Tibial nerve (tissue), 4 donors: ENCODE measurements around the gene NPDC1. TPM values are rescaled to one million over a fixed set of nuclear protein-coding genes. Genes with fewer than 3 reads are reported as not detected.

Experiments
- DNase-seq, 2 donors: peaks; one replicate each; pipeline ENCODE4 v3.0.0-alpha.2; 2019; ENCODE audit warnings: low spot score in 2 of 2
- H3K27ac ChIP-seq, 4 donors: fragments of 200-600 bp; sonication (generic) in 3 of 4; one replicate each; pipeline ENCODE4 v1.5.1; 2017 to 2019; ENCODE audit warnings: mild to moderate bottlenecking in 1 of 4
- H3K27me3 ChIP-seq, 2 donors: fragments of 200-600 bp; sonication (generic) in 1 of 2; one replicate each; pipeline versions ENCODE4 v1.5.1 to v1.6.0; 2017 to 2019
- H3K36me3 ChIP-seq, 3 donors: fragments of 200-600 bp; sonication (generic); one replicate each; pipeline ENCODE4 v1.5.1; 2018 to 2019
- H3K4me1 ChIP-seq, 4 donors: fragments of 200-600 bp; sonication (generic) in 3 of 4; one replicate each; pipeline ENCODE4 v1.5.1; 2017 to 2019
- H3K4me3 ChIP-seq, 4 donors: fragments of 200-600 bp; sonication (generic) in 3 of 4; one replicate each; pipeline ENCODE4 v1.5.1; 2017 to 2019; ENCODE audit warnings: mild to moderate bottlenecking in 1 of 4, moderate library complexity in 1 of 4
- H3K9me3 ChIP-seq, 4 donors: fragments of 200-600 bp; sonication (generic) in 3 of 4; one replicate each; pipeline ENCODE4 v1.5.1; 2017 to 2019
- EP300 ChIP-seq, 2 donors: sonication (generic); formaldehyde crosslinking; IDR thresholded peaks; one replicate each; pipeline ENCODE4 v1.6.1; 2017; ENCODE audit warnings: antibody characterized with exemption in 2 of 2, mild to moderate bottlenecking in 1 of 2
- POLR2A ChIP-seq, 2 donors: fragments of 450-650 bp; IDR thresholded peaks; one replicate each; pipeline ENCODE4 v1.6.1; 2017; ENCODE audit warnings: antibody characterized with exemption in 2 of 2, mild to moderate bottlenecking in 2 of 2, moderate library complexity in 2 of 2
- WGBS, 2 donors: methylation state at CpG; one replicate each; pipeline ENCODE4 v1.1.5; 2018; 5-methylcytosine and 5-hydroxymethylcytosine counted together
- total RNA-seq, 4 donors: library from RNA; depleted of rRNA; stranded (reverse); fragments of >200 nt; gene quantifications; one replicate each; pipeline ENCODE4 v1.1.0, GENCODE V29; 2016
- TF ChIP-seq, protein P1 (sequence below), 5 experiments: fragments of 200-600 bp in 3 of 5; fragments of 450-650 bp in 2 of 5; sonication (generic) in 3 of 5; IDR thresholded peaks; one replicate each; pipeline ENCODE4 v1.5.1; 2016 to 2019; ENCODE audit warnings: antibody characterized with exemption in 5 of 5, mild to moderate bottlenecking in 3 of 5, moderate library complexity in 2 of 5

NPDC1 gene
- total RNA-seq, 4 donors from 2014 or later = 80.6 to 269 (median 182) TPM

DNA sequence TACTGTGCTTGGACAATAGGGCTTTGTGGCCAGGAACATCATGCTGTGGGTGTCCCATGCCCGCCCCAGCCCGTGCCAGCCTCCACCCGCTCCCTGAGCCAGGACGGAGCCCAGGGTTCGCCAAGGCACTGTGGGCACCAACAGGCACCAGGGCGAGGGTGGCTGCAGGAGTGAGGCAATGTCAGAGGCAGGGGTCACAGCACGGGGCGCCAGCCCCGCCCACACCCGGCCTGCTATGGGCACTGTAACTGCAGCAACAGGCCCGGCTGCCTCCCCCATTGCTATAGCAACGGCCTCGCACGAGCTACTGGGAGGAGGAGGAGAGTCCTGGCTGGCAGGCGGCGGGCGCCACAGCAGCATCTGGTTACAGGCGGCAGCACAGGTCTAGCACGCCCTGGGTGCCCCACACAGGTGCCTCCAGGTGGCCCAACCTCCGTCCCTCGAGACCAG lies 20.4 kb downstream of the NPDC1 start:
- Histone ChIP-seq H3K4me1 (peaks cover 0 to 76% (median 64%) of the 10 kb centered on the region in 4 donors), H3K9me3 (no peaks in the 10 kb centered on the region), H3K4me3 (peak overlapping the region; percentile 43 to 63 (median 57)), H3K27me3 (no peaks in the 10 kb centered on the region), H3K27ac (peak overlapping the region; percentile 78 to 97 (median 87)), H3K36me3 (peaks cover 0 to 20% (median 0%) of the 10 kb centered on the region in 3 donors)
- DNase-seq = peak; percentile 43 to 69
- WGBS, 2 donors = 40 to 69% methylated on average over 2 to 8 of the region's 21 CpGs
- TF ChIP-seq EP300 (IDR thresholded peaks at IDR 0.05) (peak; percentile 61 to 92), POLR2A (IDR thresholded peaks at IDR 0.05) (peak in 1 of 2 donors; percentile 40)
- TF ChIP-seq, protein P1, sequence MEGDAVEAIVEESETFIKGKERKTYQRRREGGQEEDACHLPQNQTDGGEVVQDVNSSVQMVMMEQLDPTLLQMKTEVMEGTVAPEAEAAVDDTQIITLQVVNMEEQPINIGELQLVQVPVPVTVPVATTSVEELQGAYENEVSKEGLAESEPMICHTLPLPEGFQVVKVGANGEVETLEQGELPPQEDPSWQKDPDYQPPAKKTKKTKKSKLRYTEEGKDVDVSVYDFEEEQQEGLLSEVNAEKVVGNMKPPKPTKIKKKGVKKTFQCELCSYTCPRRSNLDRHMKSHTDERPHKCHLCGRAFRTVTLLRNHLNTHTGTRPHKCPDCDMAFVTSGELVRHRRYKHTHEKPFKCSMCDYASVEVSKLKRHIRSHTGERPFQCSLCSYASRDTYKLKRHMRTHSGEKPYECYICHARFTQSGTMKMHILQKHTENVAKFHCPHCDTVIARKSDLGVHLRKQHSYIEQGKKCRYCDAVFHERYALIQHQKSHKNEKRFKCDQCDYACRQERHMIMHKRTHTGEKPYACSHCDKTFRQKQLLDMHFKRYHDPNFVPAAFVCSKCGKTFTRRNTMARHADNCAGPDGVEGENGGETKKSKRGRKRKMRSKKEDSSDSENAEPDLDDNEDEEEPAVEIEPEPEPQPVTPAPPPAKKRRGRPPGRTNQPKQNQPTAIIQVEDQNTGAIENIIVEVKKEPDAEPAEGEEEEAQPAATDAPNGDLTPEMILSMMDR (IDR thresholded peaks at IDR 0.05) = peak in 3 of 5 experiments; percentile 9 to 54 (median 42)

GRCh38 chr9:137023583-137023991 lies 22.4 kb downstream of the NPDC1 start:
- 46 to 60% methylated on average over 11 to 15 of the region's 15 CpGs for WGBS, 2 donors
- Histone ChIP-seq H3K27me3 (no peaks in the 10 kb centered on the region), H3K4me3 (peak overlapping the region in 1 of 4 donors; percentile 18), H3K27ac (peak overlapping the region; percentile 43 to 97 (median 87)), H3K36me3 (peaks cover 0 to 40% (median 0%) of the 10 kb centered on the region in 3 donors), H3K4me1 (peaks cover 0 to 63% (median 48%) of the 10 kb centered on the region in 4 donors), H3K9me3 (no peaks in the 10 kb centered on the region)
- TF ChIP-seq POLR2A (IDR thresholded peaks at IDR 0.05) (no peak), EP300 (IDR thresholded peaks at IDR 0.05) (no peak)
- TF ChIP-seq, protein P1 (IDR thresholded peaks at IDR 0.05) = no peak
- DNase-seq = no peak

- H3K4me1 ChIP-seq = peaks cover 0 to 60% (median 46%) of the 10 kb centered on the region in 4 donors
- 34 to 59% methylated on average over 4 to 6 of the region's 7 CpGs for WGBS, 2 donors
- peak overlapping the region; percentile 43 to 97 (median 87) for H3K27ac ChIP-seq
- H3K9me3 ChIP-seq = no peaks in the 10 kb centered on the region
- no peaks in the 10 kb centered on the region for H3K27me3 ChIP-seq
- H3K4me3 ChIP-seq = peak overlapping the region in 1 of 4 donors; percentile 18
- H3K36me3 ChIP-seq = peaks cover 0 to 44% (median 0%) of the 10 kb centered on the region in 3 donors
- TF ChIP-seq POLR2A (IDR thresholded peaks at IDR 0.05) = no peak
- peak in 1 of 2 donors; percentile 69 for TF ChIP-seq EP300 (IDR thresholded peaks at IDR 0.05)
- DNase-seq = no peak
Measured at GRCh38 chr9:137023157-137023556, 22.8 kb downstream of the NPDC1 start.

DNA sequence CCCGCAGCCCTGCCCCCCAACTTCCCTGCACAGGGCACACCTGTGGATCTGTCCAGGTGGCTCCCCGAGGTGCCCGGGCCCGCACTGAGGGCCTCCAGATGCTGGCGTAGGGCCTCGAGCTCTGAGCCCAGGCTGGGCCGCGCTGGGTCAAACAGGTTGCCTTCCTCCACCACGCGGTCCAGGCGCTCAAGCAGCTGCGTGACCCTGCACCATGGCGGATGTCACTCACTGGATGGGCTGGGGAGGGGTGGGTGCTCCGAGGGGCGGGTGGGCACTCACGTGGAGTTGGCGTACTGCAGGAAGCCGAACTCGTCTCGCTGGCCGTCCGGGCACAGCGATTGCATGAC lies 23.3 kb downstream of the NPDC1 start:
- peak overlapping the region; percentile 43 to 97 (median 87) for H3K27ac ChIP-seq
- H3K9me3 ChIP-seq = no peaks in the 10 kb centered on the region
- TF ChIP-seq, protein P1 (IDR thresholded peaks at IDR 0.05) = no peak
- TF ChIP-seq EP300 (IDR thresholded peaks at IDR 0.05) = no peak
- TF ChIP-seq POLR2A (IDR thresholded peaks at IDR 0.05) = no peak
- H3K4me3 ChIP-seq = peak overlapping the region in 1 of 4 donors; percentile 2
- H3K27me3 ChIP-seq = no peaks in the 10 kb centered on the region
- H3K4me1 ChIP-seq = peaks cover 0 to 60% (median 46%) of the 10 kb centered on the region in 4 donors
- WGBS, 2 donors = 52 to 69% methylated on average over 6 to 23 of the region's 23 CpGs
- DNase-seq = no peak
- H3K36me3 ChIP-seq = peaks cover 0 to 49% (median 2%) of the 10 kb centered on the region in 3 donors

- DNase-seq = no peak
- H3K4me3 ChIP-seq = peak overlapping the region in 1 of 4 donors; percentile 2
- 44 to 51% methylated on average over 23 to 24 of the region's 30 CpGs for WGBS, 2 donors
- no peaks in the 10 kb centered on the region for H3K27me3 ChIP-seq
- H3K27ac ChIP-seq = peak overlapping the region; percentile 43 to 97 (median 87)
- TF ChIP-seq EP300 (IDR thresholded peaks at IDR 0.05) = no peak
- H3K9me3 ChIP-seq = no peaks in the 10 kb centered on the region
- peaks cover 0 to 54% (median 4%) of the 10 kb centered on the region in 3 donors for H3K36me3 ChIP-seq
- peaks cover 0 to 55% (median 41%) of the 10 kb centered on the region in 4 donors for H3K4me1 ChIP-seq
Measured at GRCh38 chr9:137021979-137022661, 23.9 kb downstream of the NPDC1 start.

DNA sequence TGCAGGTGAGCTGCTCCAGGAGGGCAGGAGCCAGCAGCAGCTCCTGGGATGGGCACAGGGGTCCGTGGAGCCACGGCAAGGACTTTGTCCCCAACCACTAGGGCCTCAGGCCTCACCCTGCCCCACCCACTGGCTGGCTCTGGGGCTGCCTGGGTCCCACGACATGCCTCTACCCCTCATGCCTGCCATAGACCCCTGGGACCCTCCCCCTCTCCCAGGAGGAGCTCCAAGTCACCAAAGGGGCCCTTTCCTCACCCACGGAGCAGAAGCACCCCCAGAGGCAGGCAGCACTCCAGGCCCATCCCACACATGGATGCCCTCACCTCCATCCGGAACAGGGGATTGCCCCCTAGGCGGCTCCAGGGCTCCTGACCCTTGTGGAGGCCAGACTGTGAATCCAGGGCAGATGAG lies 24.4 kb downstream of the NPDC1 start:
- H3K4me1 ChIP-seq = peaks cover 0 to 49% (median 36%) of the 10 kb centered on the region in 4 donors
- H3K9me3 ChIP-seq = no peaks in the 10 kb centered on the region
- 78% methylated on average over 6 of the region's 6 CpGs; no CpG with 5 or more reads in 1 of the 2 donors for WGBS, 2 donors
- DNase-seq = no peak
- peak overlapping the region in 2 of 4 donors; percentile 11 to 56 for H3K27ac ChIP-seq
- H3K36me3 ChIP-seq = peaks cover 0 to 60% (median 4%) of the 10 kb centered on the region in 3 donors
- TF ChIP-seq EP300 (IDR thresholded peaks at IDR 0.05) = no peak
- no peak for TF ChIP-seq POLR2A (IDR thresholded peaks at IDR 0.05)
- TF ChIP-seq, protein P1 (IDR thresholded peaks at IDR 0.05) = no peak
- no peak overlapping the region for H3K4me3 ChIP-seq
- no peaks in the 10 kb centered on the region for H3K27me3 ChIP-seq
